HepG2 (cell line): ENCODE measurements around the gene NLRP12. TPM values are rescaled to one million over a fixed set of nuclear protein-coding genes. Genes with fewer than 3 reads are reported as not detected.

ENCODE experiments used
- ATAC-seq: fragments of 200-7000 bp; cut with Tn5 transposase; 3 replicates; pipeline ENCODE4 v1.9.1; 2020; ENCODE audit warnings: mild to moderate bottlenecking, moderate library complexity
- BruUV-seq: library from RNA; stranded (reverse); fragments of 400-500 nt; replicated peaks from 2 replicates; lab custom pipeline; 2021; lab: Mats Ljungman, UMichigan
- CTCF ChIA-PET: fragments of 300-600 bp; formaldehyde crosslinking; extraction: SDS; loops from one replicate; lab custom pipeline; 2021; ENCODE audit warnings: low total read pairs, inconsistent platforms, low intra/inter-chr PET ratio; lab: Yijun Ruan, JAX
- POLR2A ChIA-PET: fragments of 350-600 bp; sonication (Branson Sonifier 250); formaldehyde crosslinking; loops from one replicate; lab custom pipeline; 2020; ENCODE audit warnings: antibody characterized with exemption, inconsistent platforms; lab: Yijun Ruan, JAX
- DNase-seq: peaks from one replicate; pipeline ENCODE4 v3.0.0-alpha.2; 2015; ENCODE audit warnings: low spot score
- FAIRE-seq: peaks from 3 replicates; lab custom pipeline; 2011; peaks lifted over from hg19 to GRCh38; lab: Jason Lieb, UNC
- H2AFZ ChIP-seq: one replicate; pipeline ENCODE4 v1.6.1; 2011; ENCODE audit warnings: low read length, inconsistent platforms
- H3K27ac ChIP-seq: fragments of 300-600 bp; 3 replicates; pipeline ENCODE4 v1.8.0; 2011; ENCODE audit warnings: mixed run types, mild to moderate bottlenecking, mixed read lengths, low read length, inconsistent platforms; ENCODE audit not compliant: insufficient read depth; ENCODE audit errors: extremely low read length
- H3K27me3 ChIP-seq, 2 experiments: fragments of 200-600 bp in 1 of 2; 2 replicates in 1 of 2; 3 replicates in 1 of 2; pipeline versions ENCODE4 v1.6.0 to v1.8.0; 2011; ENCODE audit warnings: low read length in 2 of 2, mild to moderate bottlenecking in 2 of 2, moderate library complexity in 2 of 2, inconsistent platforms in 1 of 2; ENCODE audit not compliant: insufficient read depth in 2 of 2, control insufficient read depth in 1 of 2
- H3K36me3 ChIP-seq, 2 experiments: fragments of 200-600 bp in 1 of 2; replicated peaks in 1 of 2; 2 replicates in 1 of 2; 3 replicates in 1 of 2; pipeline versions ENCODE4 v1.5.1 to v1.8.0; 2011; ENCODE audit warnings: low read length in 2 of 2, inconsistent platforms in 1 of 2; ENCODE audit not compliant: insufficient read depth in 2 of 2, control insufficient read depth in 1 of 2
- H3K4me1 ChIP-seq: 2 replicates; pipeline ENCODE4 v1.5.1; 2012; ENCODE audit warnings: low read length, inconsistent platforms; ENCODE audit not compliant: insufficient read depth
- H3K4me2 ChIP-seq: 2 replicates; pipeline ENCODE4 v1.6.0; 2011; ENCODE audit warnings: low read depth, low read length, inconsistent platforms
- H3K4me3 ChIP-seq, 3 experiments: fragments of 200-600 bp in 1 of 3; sonication (generic), shearing (Covaris generic) in 1 of 3; replicated peaks in 1 of 3; 2 replicates each; pipeline ENCODE4 v1.5.1; 2011 to 2016; ENCODE audit warnings: low read length in 3 of 3, inconsistent platforms in 2 of 3, low read depth in 2 of 3, mild to moderate bottlenecking in 2 of 3, control low read depth in 1 of 3, mixed read lengths in 1 of 3; ENCODE audit not compliant: insufficient read depth in 1 of 3
- H3K79me2 ChIP-seq: one replicate; pipeline ENCODE4 v1.6.1; 2011; ENCODE audit warnings: low read length, inconsistent platforms; ENCODE audit not compliant: insufficient read depth
- H3K9ac ChIP-seq: 2 replicates; pipeline ENCODE4 v1.6.0; 2011; ENCODE audit warnings: mild to moderate bottlenecking, low read depth, low read length, inconsistent platforms; ENCODE audit not compliant: insufficient read depth
- H3K9me3 ChIP-seq: 2 replicates; pipeline ENCODE4 v1.5.1; 2012; ENCODE audit warnings: mild to moderate bottlenecking, low read length
- H4K20me1 ChIP-seq: 2 replicates; pipeline ENCODE4 v1.6.0; 2011; ENCODE audit warnings: inconsistent platforms, mild to moderate bottlenecking, low read length, moderate library complexity; ENCODE audit not compliant: insufficient read depth
- CHD4 ChIP-seq: fragments of 200-600 bp; sonication (generic); IDR thresholded peaks from 2 replicates; pipeline ENCODE4 v1.7.0; 2017; ENCODE audit warnings: mild to moderate bottlenecking, low read length, borderline replicate concordance
- DMAP1 ChIP-seq: IDR thresholded peaks from 2 replicates; pipeline ENCODE4 v1.6.1; 2016
- MED13 ChIP-seq: sonication (generic); formaldehyde crosslinking; IDR thresholded peaks from 2 replicates; pipeline ENCODE4 v1.5.0; 2020; ENCODE audit warnings: missing genetic modification reagents
- SNAPC4 ChIP-seq: sonication (generic); formaldehyde crosslinking; IDR thresholded peaks from 2 replicates; pipeline ENCODE4 v1.4.0; 2020; ENCODE audit warnings: mild to moderate bottlenecking, missing genetic modification reagents
- TFDP1 ChIP-seq: IDR thresholded peaks from 2 replicates; pipeline ENCODE4 v1.6.1; 2016; ENCODE audit warnings: missing compliant biosample characterization, missing genetic modification reagents, borderline replicate concordance
- ZBTB4 ChIP-seq: sonication (generic); formaldehyde crosslinking; IDR thresholded peaks from 2 replicates; pipeline ENCODE4 v1.4.0; 2020; ENCODE audit warnings: missing genetic modification reagents, mild to moderate bottlenecking, borderline replicate concordance
- ZNF513 ChIP-seq: sonication (generic); formaldehyde crosslinking; conservative IDR thresholded peaks from 2 replicates; pipeline ENCODE4 v1.5.0; 2020; ENCODE audit warnings: missing genetic modification reagents
- ZXDC ChIP-seq: sonication (generic); formaldehyde crosslinking; IDR thresholded peaks from 2 replicates; pipeline ENCODE4 v1.5.0; 2020; ENCODE audit warnings: mild to moderate bottlenecking, missing genetic modification reagents
- WGBS: methylation state at CpG from one replicate; pipeline ENCODE4 v1.1.6; 2017; ENCODE audit warnings: low lambda C conversion rate; 5-methylcytosine and 5-hydroxymethylcytosine counted together
- in situ Hi-C: cut with HindIII; loops from 2 replicates; pipeline ENCODE4 v1.10.0; 2017; ENCODE audit warnings: low pct_unique_long_range_greater_than_20kb; ENCODE audit not compliant: extremely low pct_ligation_motif_present
- intact Hi-C: fragments of 100-400 bp; cut with micrococcal nuclease; formaldehyde crosslinking; loops from one replicate; pipeline ENCODE4 v1.10.0; 2022; ENCODE audit not compliant: unreplicated experiment
- polyA plus RNA-seq, 8 experiments: library from polyadenylated mRNA; depleted of rRNA in 3 of 8; stranded (reverse) in 7 of 8; unstranded in 1 of 8; fragments of >200 nt; fragmentation: Illumina TruSeq in 4 of 8; extraction: Trizol in 4 of 8; gene quantifications; 2 replicates each; pipeline versions ENCODE4 v1.2.1 to v1.2.3, GENCODE V29; 2011 to 2016; ENCODE audit warnings: low read depth in 4 of 8, missing spikeins in 1 of 8, mixed read lengths in 1 of 8; ENCODE audit not compliant: insufficient read depth in 1 of 8
- total RNA-seq, 5 experiments: library from RNA; depleted of rRNA; stranded (reverse); fragments of >200 nt; fragmentation: Illumina TruSeq; extraction: Trizol; gene quantifications; 2 replicates each; pipeline ENCODE4 v1.2.3, GENCODE V29; 2016; ENCODE audit warnings: low read depth in 1 of 5

NLRP12 gene
- total and polyA plus RNA-seq, 2 of the 13 experiments (the other 11 are each of a cell fraction or from before 2014, with no cell fraction given): 0.15 to 0.20 TPM

- CTCF ChIA-PET: no interaction called here
- FAIRE-seq (no peak), DNase-seq (no peak), ATAC-seq (no peak)
- intact Hi-C loops (no loop called here), in situ Hi-C loops (no loop called here)
- Histone ChIP-seq H4K20me1 (peaks cover 14% of the 10 kb centered on the region; the same call in 1 of the 2 replicates), H3K27ac (peak overlapping the region; percentile 100), H2AFZ (no peak overlapping the region), H3K79me2 (peaks cover 33% of the 10 kb centered on the region), H3K9me3 (no peaks in the 10 kb centered on the region), H3K4me1 (peaks cover 34% of the 10 kb centered on the region), H3K4me3 (peak overlapping the region; percentile 79 to 97 (median 84)), H3K4me2 (peak overlapping the region; percentile 92), H3K27me3 (no peaks in the 10 kb centered on the region; a peak in 1 of 5 replicates), H3K36me3 (peaks cover 2 to 13% of the 10 kb centered on the region in 2 experiments; a peak in 2 of 5 replicates), H3K9ac (peak overlapping the region; percentile 99)
- no TSS peak for BruUV-seq
- POLR2A ChIA-PET: interaction anchor here (0.6 to 5.6 kb wide), 14 partner anchors 8 to 334 kb away, joined by 3 to 102 read pairs (median 5); partner anchors contain the start of genes CNOT3, PRKCG and RPS9
- 0% methylated on average over 2 of the region's 14 CpGs for WGBS
- 0 out of 2 replicates have a peak, but pooled peaks have one; percentile 33 for TF ChIP-seq ZXDC (CRISPR knock-in tag)
- TF ChIP-seq ZNF513 (CRISPR knock-in tag): no peak
- TF ChIP-seq MED13 (CRISPR knock-in tag): no peak
- TF ChIP-seq TFDP1: no peak
- TF ChIP-seq DMAP1 (CRISPR knock-in tag): no peak
- no peak for TF ChIP-seq SNAPC4 (CRISPR knock-in tag)
- TF ChIP-seq ZBTB4: no peak
- peak; percentile 74; the same call in 1 of the 2 replicates for TF ChIP-seq CHD4
These were observed 42.7 kb upstream of the NLRP12 start for GRCh38 chr19:53866865-53867224.
